HG03095 (cell line): ENCODE data around the gene FBXO31.
"Not testable (repeated sequence)": the region's sequence is repeated elsewhere in the genome, so short reads cannot be mapped to it uniquely, and the experiment has no call there.

Experiments
- ATAC-seq: cut with Tn5 transposase; IDR thresholded peaks from one replicate; pipeline ENCODE4 v1.9.1; 2021; ENCODE audit warnings: moderate library complexity; ENCODE audit not compliant: unreplicated experiment

FBXO31 gene

DNA sequence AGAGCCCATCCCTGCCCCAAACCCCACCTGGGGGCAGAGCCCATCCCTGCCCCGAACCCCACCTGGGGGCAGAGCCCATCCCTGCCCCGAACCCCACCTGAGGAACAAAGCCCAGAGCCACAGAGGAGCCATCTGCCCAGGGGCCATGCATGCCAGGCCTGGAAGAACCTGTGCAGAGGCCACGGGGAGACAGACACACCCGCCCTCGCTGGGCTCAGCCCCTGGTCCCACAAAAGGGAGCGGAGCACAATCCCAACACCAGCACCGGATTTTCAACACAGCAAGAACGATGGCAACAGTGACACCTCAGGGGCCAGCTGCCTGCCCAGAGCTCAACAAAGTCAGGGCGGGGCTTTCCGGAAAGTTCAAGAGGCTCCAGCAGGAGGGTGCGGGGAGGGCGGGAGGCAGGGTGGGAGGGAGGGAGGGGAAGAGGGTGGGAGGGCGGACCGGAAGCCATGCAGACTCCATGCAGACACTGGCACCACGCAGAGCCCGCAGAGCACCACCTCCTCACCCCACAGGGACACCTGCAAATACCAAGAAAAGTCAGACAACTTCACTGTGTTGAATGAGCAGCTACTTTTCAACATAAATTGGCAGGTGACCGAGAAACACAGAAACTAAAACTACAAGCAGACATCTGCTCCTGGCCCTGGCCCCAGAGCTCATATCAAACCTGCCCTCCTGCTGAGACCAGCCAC lies 38.5 kb downstream of the FBXO31 start:
- ATAC-seq = no peak

DNA sequence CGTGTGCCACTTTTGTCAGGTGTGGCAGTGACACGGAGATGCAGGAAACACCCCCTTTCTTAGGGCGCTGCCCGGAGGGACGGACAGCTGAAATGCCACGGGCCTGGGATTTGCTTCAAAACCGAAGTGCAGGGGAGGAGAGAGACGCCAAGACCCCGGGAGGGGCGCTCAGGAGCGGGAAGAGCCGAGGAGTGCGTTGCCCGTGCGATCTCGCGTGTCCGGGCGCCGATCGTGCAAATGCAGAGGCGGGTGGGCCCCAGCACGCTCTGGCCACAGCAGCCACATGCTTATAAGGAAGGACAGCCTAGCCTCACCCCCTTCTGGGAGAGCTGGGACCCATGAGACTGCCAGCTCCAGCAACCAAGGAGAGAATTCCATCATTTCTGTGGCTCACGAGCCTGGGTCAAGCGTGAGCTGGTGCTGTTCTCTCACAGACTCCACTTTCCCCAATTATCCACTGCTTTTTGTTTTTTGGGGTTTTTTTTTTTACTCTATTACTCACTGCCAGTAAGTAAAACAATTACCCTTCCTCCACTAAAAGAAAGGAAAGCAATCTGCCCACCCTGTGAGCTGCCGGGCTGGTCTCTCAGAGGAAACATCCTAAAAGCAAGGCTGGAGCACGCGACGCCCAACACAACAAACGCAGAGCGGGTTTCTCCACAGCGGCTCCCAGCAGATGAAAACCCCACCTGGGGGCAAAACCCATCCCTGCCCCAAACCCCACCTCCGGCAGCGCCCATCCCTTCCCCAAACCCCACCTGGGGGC lies 39.2 kb downstream of the FBXO31 start:
- ATAC-seq = no peak

DNA sequence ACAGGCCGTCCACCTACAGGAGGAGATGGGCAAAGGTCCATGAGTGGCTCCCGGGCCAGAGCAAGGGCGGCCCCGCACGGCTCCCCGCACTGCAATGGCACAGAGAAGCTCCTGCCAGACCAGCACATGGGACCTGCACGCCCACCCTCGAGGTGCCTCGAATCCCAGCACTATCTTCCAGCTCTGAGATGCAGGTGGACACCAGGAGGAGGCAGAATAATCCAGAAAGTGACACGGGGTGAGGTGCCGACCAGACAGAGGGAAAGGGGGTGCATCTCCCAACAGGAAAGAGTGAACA lies 39.9 kb downstream of the FBXO31 start:
- no peak for ATAC-seq

DNA sequence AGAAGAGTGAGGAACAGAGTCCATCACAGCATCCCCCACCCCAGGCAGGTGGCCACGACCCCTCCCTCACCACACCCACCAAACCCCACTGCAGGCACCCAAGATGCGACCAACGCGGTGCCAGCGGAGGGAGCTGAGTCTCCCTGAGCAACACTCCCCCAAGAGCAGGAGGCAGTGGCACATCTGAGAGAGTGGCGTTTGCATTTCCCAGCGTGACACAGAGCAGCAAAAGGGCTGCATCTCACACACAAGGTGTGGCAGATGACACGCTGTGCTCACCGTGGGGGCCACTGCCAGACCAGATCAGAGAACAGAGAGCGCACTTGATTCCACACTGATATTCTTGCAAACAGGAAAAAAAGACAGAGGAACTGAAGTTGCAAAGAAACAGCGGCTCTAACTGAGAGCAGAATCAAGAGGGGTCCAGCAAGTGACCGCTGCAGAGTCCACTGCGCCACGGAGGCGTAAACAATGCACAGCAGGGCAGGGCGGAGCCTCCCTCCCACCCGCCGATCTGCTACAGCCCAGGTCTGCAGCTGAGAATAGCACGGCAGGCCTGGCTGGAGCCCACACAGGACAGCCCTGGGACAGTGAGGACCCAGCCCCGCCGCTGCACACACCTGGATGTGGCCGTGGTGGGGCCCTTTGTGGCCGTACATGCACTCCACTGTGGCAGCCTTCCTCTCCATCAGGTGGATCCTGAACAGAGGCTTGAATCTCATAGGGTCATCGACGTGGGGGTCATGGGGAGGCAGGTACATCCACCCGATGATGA lies 40.4 kb downstream of the FBXO31 start:
- ATAC-seq = no peak

DNA sequence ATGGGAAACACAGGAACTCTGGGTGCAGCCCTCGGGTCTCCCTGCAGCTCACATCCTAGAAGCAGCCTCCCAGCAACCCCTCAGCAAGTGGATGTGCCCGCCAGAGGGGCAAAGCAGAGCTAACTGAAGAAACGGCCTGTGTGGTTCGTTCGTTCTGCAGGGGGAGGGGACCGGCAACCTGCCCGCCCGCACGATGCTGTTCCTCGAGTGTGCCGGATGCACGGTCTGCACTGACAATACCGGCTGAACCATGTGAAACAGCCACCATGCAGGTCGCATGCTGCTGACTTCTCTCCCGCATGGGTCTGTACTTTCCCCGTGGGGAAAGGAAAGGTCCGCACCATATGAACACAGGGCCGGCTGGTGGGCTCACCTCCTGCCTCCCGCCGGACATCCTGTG lies 41.1 kb downstream of the FBXO31 start:
- ATAC-seq = no peak

DNA sequence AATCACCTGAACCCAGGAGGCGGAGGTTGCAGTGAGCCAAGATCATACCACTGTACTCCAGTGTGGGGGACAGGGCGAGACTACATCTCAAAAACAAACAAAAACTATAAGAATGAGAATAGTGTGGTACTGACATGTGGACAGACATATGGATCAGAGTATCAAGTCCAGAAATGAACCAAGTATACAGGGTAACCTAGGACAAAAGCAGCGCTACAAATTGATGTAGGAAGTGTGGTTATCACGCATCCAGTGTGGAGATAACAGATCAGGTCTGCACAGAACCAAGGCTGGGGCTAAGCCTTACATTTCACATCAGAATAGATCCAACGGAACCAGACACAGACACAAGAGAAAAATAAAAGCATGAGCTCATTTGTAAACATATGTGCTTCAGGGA lies 43.4 kb downstream of the FBXO31 start:
- no peak for ATAC-seq

DNA sequence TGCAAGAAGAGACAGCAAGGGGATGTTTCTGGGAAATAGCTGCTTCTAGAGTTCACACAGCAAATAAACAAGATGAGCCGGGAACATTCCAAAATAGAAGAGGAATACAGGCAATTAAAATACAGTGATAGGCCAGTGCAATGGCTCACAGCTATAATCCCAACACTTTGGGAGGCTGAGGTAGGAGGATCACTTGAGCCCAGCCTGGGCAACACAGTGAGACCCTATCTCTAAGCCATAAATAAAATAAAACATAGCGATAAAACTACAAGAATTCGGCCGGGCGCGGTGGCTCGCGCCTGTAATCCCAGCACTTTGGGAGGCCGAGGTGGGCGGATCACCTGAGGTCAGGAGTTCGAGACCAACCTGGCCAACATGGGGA lies 43.9 kb downstream of the FBXO31 start:
- ATAC-seq = not testable (repeated sequence)

DNA sequence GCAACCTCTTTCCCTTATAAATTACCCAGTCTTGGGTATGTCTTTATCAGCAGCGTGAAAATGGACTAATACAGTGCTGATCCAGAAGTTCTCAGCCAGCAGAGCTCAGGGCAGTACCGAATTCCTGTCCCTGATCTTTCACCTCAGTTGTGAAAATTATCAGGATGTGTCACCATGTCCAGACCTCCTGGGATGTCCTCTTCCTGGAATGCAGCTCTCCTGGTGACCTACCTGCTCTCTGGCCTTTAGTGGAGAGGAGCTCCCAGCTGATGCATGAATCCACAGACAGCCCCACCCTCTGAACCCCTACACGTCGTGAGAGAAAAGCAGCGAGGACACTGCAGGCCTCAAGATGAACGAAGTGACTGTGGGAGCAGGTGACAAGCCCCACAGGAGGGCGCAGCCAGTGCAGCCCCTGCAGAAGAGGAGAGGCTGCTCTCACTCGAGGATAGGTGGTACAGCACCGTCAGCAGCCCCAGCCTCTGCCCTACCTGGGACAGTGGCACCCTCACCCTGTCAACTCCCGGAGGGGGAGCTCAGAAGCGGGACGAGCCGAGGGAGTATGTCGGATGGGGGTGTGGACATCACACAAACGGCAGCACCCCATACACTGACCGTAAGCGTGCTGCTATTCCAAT lies 44.4 kb downstream of the FBXO31 start:
- no peak for ATAC-seq

DNA sequence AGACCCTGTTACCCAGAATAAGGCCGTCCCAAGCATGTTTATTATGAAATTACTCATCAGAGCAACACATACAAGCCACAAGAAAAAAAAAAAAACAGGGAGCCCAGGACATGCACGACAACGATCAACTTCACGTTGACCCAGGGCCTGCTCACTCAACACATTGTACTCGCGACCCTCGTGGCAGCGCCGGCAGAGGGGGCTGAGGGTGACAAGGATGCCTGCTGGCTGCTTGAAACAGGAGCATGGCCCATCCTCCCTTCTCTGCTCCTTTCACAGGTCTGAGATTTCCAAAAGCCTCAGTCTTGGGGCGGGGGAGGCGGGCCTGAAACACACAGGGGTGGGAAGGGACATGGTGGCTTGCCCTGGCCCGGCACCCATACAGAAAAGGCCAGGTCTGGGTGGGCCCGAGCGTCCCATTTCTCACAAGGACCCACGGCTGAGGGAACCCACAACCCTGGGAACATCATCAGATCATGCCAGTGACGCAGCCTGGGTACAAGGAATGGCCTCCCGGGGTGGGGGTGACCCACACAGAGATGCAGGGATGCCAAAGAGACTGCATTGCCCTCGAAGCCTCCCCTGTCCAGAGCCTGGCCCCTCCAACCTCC lies 45.3 kb downstream of the FBXO31 start:
- no peak for ATAC-seq

DNA sequence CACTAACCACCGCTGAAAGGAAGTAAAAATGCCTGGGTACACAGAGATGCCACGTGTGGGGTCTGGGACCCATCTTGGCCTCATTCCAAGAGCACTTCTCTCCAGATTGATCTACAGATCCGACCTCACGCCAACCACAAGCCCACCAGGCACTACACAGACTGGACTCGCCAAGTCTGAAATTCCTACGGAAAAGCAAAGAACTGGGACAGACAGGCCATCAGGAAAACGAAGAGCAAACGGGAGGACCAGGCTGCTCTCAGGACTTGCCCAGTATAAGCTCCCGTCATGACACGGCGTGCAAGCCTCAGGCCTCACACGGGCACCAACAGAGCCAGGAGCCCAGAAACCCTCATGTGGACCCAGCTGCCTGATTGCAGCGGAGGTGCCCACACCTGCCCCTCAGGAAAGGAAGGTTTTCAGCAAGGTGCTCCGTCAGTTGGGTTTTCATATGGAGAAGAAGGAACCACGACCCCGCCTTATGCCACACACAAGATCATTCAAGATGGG lies 46.3 kb downstream of the FBXO31 start:
- ATAC-seq = no peak

DNA sequence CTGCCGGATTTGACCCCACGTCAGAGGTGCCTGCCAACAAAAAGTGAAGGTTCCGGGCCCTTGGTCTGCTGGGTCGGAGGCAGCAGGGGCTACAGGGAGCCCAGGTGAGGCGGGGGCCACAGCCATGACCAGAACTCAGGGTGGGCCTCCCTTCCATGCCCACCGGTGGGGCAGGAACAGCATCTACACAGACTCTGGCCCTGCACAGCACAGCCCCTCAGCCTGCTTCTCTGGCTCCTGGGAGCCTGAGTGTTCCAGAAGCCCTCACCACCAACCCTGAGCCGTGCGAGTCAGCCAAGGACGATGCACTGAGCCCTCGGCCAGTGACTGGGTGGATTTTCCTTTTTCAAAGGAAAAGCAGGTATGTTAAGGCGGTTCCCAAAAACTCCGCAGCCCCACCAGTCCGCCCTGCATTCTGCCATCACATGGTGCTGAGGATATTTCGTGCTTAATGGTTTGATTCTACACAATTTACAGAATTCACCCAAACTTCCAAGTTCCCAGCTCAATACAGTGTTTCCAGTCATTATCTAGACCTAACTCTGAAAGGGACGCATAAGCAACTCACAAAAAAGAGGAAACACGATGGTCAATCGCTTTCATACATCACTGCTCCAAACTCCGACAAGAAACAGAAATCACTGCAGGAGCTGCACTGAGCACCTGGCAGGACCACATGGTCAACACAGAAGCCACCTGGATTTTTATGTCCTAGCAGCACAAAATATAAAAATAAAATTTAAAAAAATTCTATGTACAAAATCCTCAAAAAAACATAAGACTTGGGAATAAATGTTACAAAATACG lies 46.9 kb downstream of the FBXO31 start:
- no peak for ATAC-seq

DNA sequence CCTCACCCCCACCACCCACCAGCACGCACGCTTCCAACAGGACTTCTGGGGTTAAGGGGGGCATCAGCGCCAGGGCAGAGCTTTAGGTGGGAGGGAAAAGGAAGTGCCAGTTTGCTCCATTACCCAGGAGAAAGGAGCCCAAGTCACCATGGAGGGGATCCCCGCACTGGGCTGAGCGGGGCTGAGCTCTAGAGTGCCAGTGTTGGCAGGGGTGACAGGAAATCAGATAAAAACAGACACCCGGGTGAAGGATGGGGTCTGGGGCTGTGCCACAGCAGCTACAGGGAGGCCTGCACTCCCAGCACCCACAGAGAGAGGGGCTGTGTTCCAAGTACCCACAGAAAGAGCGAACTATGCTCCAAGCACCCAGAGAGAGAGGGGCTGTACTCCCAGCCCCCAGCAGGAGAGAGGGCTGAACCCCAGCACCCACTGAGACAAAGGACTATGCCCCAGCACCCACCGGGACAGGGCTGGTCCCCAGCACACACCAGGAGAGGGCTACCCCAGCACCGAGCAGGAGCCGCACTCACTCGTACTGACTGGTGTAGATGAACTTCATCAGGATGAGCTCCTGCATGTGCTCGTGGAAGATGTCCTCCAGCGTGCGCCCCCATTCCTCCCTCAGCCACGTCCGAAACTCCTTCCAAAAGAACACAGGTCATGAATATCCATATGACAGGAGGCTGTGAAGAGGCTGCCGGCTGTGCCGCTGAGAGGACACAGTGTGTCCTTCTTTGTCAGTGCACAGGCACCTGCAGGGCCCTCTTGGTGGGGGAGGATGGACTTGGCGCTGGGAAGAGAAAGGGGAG lies 47.7 kb downstream of the FBXO31 start:
- no peak for ATAC-seq

DNA sequence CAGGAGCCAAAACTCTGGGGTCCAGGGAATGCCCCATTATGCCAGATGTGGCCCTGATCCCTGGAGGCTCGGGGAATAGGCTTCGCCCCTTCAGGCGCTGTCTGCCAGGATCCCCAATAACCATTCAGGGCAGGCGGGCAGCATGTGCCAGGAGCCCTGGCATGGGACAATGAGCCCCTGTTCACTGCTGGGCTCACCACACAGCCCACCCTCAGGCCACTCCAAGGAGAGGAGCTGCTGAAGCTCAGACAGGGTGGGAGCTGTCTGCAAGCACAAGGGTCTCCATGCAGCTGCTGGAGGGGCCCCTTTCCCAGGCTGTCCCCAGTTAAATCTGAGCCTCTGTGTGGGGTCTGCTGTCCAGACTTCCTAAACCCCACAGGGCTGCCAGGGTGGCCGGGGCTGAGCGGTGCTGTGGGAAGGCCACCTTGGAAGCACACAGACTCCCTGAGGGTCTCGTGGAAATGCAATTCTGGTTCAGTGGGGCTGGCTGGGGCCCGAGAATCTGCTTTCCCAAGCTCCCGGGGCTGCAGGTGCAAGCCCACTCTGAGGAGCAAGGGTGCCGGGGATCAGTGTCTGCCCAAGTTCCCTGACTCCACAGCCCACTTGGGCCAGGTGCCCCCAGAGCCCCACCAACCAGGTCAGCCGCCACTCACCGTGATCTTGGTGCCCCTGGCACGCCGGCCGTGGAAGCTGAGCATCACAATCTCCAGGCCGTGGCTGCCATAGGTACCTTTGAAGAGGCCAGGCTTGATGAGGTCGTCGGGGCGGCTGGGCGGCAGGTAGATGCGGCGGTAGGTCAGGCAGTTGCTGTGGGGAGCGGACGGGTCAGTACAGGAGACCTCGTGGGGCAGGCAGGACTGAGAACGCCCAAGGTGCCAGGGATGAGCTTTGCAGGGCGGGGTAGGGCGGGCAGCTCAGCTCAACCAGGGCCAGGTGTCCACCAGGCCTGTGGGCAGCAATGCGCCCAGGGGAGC lies 48.6 kb downstream of the FBXO31 start:
- ATAC-seq = no peak

DNA sequence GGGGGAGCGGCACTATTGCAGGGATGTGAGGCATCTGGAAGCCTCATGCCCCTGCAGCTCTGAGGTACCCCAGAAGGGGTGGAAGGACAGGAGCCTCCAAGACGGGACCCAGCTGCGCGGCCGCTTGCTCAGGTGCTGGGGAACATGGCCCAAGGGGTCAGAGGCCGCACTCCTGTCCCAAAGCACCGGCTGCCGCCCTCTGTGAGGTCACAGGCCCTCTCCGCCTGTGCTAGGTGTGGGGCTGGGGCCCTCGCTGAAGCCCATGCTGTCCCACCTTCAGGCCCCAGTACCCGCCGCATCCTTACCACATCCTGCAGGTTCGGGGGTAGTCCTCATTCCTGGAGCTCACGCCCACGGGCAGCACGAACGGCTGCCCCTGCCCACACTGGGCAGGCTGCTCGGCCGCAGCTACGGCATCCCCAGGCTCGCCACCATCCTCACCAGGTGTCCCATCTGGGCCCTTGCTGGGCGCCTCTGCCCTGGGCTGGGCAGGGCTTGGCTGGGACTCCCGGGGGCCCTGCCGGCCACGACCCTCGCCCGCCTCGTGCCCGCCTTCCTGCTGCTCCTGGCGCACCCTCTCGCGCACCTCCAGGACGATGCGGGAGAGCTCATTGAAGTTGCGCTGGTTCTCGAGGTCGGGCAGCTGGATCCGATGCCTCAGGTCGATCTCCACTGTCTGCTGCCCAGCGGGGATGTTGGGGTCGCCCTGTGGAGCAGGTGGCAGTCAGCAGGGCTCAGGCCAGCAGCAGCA lies 49.8 kb downstream of the FBXO31 start:
- no peak for ATAC-seq

DNA sequence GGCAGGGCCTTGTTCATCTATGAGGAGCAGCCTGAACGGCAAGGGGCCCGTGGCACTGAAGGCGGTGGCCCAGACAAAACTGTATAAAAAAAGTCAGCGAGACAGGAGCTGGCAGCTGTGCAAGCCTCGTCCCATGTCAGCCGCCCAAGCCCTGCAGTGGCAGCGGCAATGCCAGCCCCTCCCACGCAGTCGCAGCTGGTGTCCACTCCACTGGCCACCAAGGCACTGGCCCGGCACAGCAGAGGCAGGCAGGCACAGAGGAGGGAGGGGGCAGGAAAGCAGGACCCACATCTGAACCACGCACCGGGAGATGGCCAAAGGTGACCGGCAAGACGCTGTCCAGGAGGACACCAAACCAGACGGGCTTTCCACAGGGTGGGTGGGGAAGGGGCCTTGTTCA lies 50.5 kb downstream of the FBXO31 start:
- ATAC-seq = no peak

DNA sequence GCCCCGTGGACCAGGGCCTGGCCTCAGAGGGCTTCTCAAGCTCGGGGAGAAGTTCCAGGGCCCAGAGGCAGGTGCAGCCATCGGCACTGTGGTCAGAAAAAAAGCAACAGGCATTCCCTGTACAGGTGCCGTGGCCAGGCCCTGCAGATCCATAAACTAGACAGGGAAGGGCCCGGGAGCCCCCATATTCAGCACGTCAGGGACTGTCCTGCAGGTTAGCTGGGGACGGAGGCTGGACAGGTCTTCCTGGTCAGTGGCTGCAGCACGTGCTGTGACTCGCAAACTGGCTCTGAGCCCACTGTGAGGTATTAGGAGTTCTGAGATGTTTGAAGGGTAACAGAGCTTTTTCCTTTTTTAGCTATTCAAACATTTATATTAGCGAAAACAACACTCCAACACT lies 51.4 kb downstream of the FBXO31 start:
- ATAC-seq = no peak

DNA sequence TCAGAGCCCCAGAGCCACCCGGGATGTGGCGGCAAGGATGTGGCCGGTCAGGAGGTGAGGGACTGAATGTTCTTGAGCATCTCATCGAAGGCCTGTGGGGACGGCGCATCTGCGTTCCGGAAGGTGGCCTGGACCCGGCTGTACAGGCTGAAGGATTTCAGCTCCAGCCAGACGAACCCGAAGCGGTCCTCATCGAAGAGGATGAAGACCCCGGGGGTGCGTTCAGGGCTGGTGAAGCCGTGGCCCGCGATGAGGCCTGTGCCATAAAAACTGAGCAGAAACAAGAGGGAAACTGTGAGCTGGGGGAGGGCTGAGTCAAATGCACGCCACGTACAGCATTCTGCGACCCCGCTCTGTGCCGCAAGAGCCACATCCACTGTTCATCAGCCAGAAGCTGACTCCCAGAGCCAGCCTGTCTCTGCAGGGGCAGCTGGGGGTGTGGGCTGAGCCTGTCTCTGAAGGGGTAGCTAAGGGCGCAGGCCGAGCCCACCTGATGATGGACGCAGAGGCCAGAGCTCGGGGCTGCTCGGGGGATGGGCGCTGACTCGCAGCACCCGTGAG lies 52.3 kb downstream of the FBXO31 start:
- ATAC-seq = no peak
